Left ventricle myocardium inferior (tissue), 1 donor: Measurements from ENCODE around the gene TMSB4Y. TPM values are rescaled to one million over a fixed set of nuclear protein-coding genes. Genes with fewer than 3 reads are reported as not detected.
A peak's percentile ranks its signal among the peaks of the same experiment; 100 is the strongest.

Experiments
- DNase-seq: peaks from one replicate; pipeline ENCODE4 v3.0.0-alpha.2; 2020
- H3K27ac ChIP-seq: fragments of 200-600 bp; replicated peaks from 2 replicates; pipeline ENCODE4 v1.8.0; 2021
- H3K27me3 ChIP-seq: fragments of 200-600 bp; 2 replicates; pipeline ENCODE4 v1.8.0; 2021; ENCODE audit warnings: low read depth
- H3K36me3 ChIP-seq: fragments of 200-600 bp; 2 replicates; pipeline ENCODE4 v1.8.0; 2021
- H3K4me1 ChIP-seq: fragments of 200-600 bp; 2 replicates; pipeline ENCODE4 v1.8.0; 2021
- H3K4me3 ChIP-seq: fragments of 200-600 bp; 2 replicates; pipeline ENCODE4 v1.8.0; 2021; ENCODE audit warnings: mild to moderate bottlenecking, moderate library complexity
- H3K9me3 ChIP-seq: fragments of 200-600 bp; replicated peaks from 2 replicates; pipeline ENCODE4 v1.8.0; 2021
- intact Hi-C: fragments of 100-400 bp; cut with micrococcal nuclease; formaldehyde crosslinking; loops from one replicate; pipeline ENCODE4 v1.11.0; 2022
- total RNA-seq: library from RNA; stranded (reverse); fragmentation: NEBNext Ultra II Directional; extraction: Animal tissue kit (Norgen Biotek cat#: 25700); gene quantifications from one replicate; pipeline ENCODE4 v1.2.1, GENCODE V29; 2021
- TF ChIP-seq, protein P1 (sequence below): fragments of 200-600 bp; IDR thresholded peaks from 2 replicates; pipeline ENCODE4 v1.8.0; 2021; ENCODE audit warnings: antibody characterized with exemption, mild to moderate bottlenecking, borderline replicate concordance
- donor health status: DM: no; HTN: yes; CAD: no; lungs with severe emphysema.

The TMSB4Y gene
- total RNA-seq, 1 donor from 2014 or later = 0.66 TPM

DNA sequence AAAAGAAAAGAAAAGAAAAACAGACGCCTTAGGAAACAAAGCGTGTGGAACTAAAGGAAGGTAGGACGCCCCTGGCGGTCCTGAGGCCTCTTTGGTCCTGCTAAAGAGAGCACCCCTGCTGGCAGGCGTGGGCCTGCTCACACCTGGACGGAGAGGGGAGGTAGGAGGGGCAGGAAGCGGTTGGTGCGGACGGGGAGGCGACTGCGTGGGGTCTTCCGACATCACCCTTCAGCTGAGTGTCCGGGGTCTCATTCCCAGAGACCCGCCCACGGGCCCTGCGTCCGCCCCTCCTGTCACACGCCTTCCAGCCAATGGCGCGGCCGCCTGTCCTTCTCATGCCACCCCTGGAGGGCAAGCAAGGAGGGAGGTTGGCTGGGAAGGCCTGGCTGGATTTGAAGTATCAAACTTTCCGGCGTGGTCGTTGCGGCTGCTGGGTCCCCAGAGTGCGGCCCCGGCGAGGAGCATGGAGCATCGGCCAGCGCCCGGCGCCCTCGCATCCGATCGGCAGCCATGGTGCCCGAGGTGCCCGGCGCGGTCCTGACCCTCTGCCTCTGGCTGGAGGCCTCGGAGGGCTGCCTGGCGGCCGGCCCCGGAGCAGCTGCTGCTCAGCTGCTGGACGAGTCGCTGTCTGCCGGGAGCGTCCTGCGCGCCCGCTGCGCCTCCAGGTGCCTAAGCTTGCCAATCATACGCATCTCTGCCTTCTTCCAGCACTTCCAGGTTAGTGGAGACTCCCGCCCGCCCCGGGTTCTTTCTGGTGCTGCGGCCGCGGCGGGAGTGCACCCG lies 47.8 kb downstream of the TMSB4Y start:
- H3K4me1 ChIP-seq = peaks cover 12% of the 10 kb centered on the region
- no peaks in the 10 kb centered on the region for H3K27me3 ChIP-seq
- TF ChIP-seq, protein P1, sequence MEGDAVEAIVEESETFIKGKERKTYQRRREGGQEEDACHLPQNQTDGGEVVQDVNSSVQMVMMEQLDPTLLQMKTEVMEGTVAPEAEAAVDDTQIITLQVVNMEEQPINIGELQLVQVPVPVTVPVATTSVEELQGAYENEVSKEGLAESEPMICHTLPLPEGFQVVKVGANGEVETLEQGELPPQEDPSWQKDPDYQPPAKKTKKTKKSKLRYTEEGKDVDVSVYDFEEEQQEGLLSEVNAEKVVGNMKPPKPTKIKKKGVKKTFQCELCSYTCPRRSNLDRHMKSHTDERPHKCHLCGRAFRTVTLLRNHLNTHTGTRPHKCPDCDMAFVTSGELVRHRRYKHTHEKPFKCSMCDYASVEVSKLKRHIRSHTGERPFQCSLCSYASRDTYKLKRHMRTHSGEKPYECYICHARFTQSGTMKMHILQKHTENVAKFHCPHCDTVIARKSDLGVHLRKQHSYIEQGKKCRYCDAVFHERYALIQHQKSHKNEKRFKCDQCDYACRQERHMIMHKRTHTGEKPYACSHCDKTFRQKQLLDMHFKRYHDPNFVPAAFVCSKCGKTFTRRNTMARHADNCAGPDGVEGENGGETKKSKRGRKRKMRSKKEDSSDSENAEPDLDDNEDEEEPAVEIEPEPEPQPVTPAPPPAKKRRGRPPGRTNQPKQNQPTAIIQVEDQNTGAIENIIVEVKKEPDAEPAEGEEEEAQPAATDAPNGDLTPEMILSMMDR = peak; percentile 25
- intact Hi-C loops = no loop called here
- peak overlapping the region; percentile 63 for H3K4me3 ChIP-seq
- H3K9me3 ChIP-seq = no peaks in the 10 kb centered on the region
- no peaks in the 10 kb centered on the region for H3K36me3 ChIP-seq
- DNase-seq = peak; percentile 14
- H3K27ac ChIP-seq = no peak overlapping the region

DNA sequence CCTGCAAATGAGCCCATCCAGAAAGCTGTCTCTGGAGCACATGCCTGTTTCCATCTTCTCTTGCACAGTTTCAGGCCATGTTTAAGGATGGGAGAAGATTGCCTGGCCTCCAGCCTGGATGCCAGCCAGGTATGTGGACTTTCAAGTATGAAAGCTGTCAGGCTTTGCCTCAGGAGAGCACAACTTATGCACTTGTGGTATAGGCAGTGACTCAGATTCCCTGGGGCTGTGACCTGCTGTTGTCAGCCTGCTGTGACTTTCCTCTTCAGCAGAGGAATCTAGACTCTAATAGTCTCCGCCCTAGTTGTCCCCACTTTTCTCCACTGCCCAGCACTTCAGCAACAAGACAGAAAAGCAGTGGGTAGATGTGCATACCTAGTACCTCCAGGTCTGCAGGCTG lies 51.0 kb downstream of the TMSB4Y start:
- Histone ChIP-seq H3K36me3 (no peaks in the 10 kb centered on the region), H3K9me3 (no peaks in the 10 kb centered on the region), H3K27ac (no peak overlapping the region), H3K4me1 (peaks cover 12% of the 10 kb centered on the region), H3K4me3 (no peak overlapping the region), H3K27me3 (no peaks in the 10 kb centered on the region)
- intact Hi-C loops = no loop called here
- TF ChIP-seq, protein P1 = no peak
- no peak for DNase-seq

Other genes with a start within 250 kb of the TMSB4Y start
- 10.4 TPM for gene UTY, start 223.9 kb upstream of the TMSB4Y start, total RNA-seq